Measurements from ENCODE around the gene ANTXR1.

GRCh38 chr2:69126341-69126740 lies 113.4 kb downstream of the ANTXR1 start:
- TF ChIP-seq ATF3 (IDR thresholded peaks at IDR 0.05), result no peak
- no peak for TF ChIP-seq ATF3 (CRISPR knock-in tag; conservative IDR thresholded peaks at IDR 0.05)
- no peak for TF ChIP-seq HOMEZ (CRISPR knock-in tag; IDR thresholded peaks at IDR 0.05)
- no peak for TF ChIP-seq TAF1 (IDR thresholded peaks at IDR 0.05; ENCODE audit: control insufficient read depth, extremely low read depth, insufficient read depth, low read length, severe bottlenecking)
- no peak for TF ChIP-seq SIN3A (IDR thresholded peaks at IDR 0.05; ENCODE audit: borderline replicate concordance in 2 of 2, control insufficient read depth in 1 of 2, low read depth in 2 of 2, low read length in 2 of 2)
- no peak for TF ChIP-seq JUN (IDR thresholded peaks at IDR 0.05; ENCODE audit: borderline replicate concordance, low read depth, low read length)
- TF ChIP-seq JUN (CRISPR knock-in tag; IDR thresholded peaks at IDR 0.05; ENCODE audit: borderline replicate concordance), result no peak
- no peak for TF ChIP-seq POLR2AphosphoS5 (IDR thresholded peaks at IDR 0.05; ENCODE audit: control insufficient read depth, insufficient read depth, low read depth, low read length)
- no peak for TF ChIP-seq ZNF57 (CRISPR knock-in tag; IDR thresholded peaks at IDR 0.05)
- no peak for TF ChIP-seq RAD21 (CRISPR knock-in tag; conservative IDR thresholded peaks at IDR 0.05 in 1 of 2, IDR thresholded peaks at IDR 0.05 in 1 of 2)
- TF ChIP-seq POLR2H (tag; IDR thresholded peaks at IDR 0.05; ENCODE audit: low read depth), result no peak
